Calu3 (cell line): ENCODE results near the gene TEX101. TPM values are rescaled to one million over a fixed set of nuclear protein-coding genes. Genes with fewer than 3 reads are reported as not detected.

Source experiments
- BruUV-seq: library from RNA; stranded (reverse); fragments of 400-500 nt; replicated peaks from 2 replicates; lab custom pipeline; 2021; lab: Mats Ljungman, UMichigan
- CTCF ChIA-PET: fragments of 300-600 bp; sonication (Branson Sonifier 250); formaldehyde crosslinking; loops from one replicate; lab custom pipeline; 2022; ENCODE audit warnings: antibody characterized with exemption; lab: Charles Lee
- DNase-seq: peaks from one replicate; pipeline ENCODE4 v3.0.0; 2022
- H3K27ac Mint-ChIP-seq: one replicate; pipeline ENCODE4 v1.8.0; 2022; ENCODE audit warnings: mixed read lengths; ENCODE audit not compliant: unreplicated experiment
- H3K27me3 Mint-ChIP-seq: one replicate; pipeline ENCODE4 v1.8.0; 2022; ENCODE audit warnings: mixed read lengths; ENCODE audit not compliant: unreplicated experiment
- H3K36me3 Mint-ChIP-seq: one replicate; pipeline ENCODE4 v1.8.0; 2022; ENCODE audit warnings: mild to moderate bottlenecking, moderate library complexity, mixed read lengths; ENCODE audit not compliant: insufficient read depth, unreplicated experiment
- H3K4me1 Mint-ChIP-seq: one replicate; pipeline ENCODE4 v1.8.0; 2022; ENCODE audit warnings: mild to moderate bottlenecking, low read depth, mixed read lengths; ENCODE audit not compliant: unreplicated experiment
- H3K4me3 Mint-ChIP-seq: one replicate; pipeline ENCODE4 v1.8.0; 2022; ENCODE audit warnings: mild to moderate bottlenecking, low read depth, moderate library complexity, mixed read lengths; ENCODE audit not compliant: unreplicated experiment
- H3K9me3 Mint-ChIP-seq: one replicate; pipeline ENCODE4 v1.8.0; 2022; ENCODE audit warnings: low read depth, mixed read lengths; ENCODE audit not compliant: unreplicated experiment
- intact Hi-C: fragments of 100-400 bp; cut with micrococcal nuclease; formaldehyde crosslinking; loops from one replicate; pipeline ENCODE4 v1.10.0; 2022; ENCODE audit not compliant: unreplicated experiment
- total RNA-seq: library from RNA; stranded (reverse); gene quantifications from 2 replicates; pipeline ENCODE4 v1.2.3, GENCODE V29; 2022
- TF ChIP-seq, protein P1 (sequence below): fragments of 200-600 bp; IDR thresholded peaks from one replicate; pipeline ENCODE4 v1.8.0; 2022; ENCODE audit warnings: antibody characterized with exemption; ENCODE audit not compliant: unreplicated experiment

The TEX101 gene
- total RNA-seq, 1 experiment from 2014 or later, result not detected

DNA sequence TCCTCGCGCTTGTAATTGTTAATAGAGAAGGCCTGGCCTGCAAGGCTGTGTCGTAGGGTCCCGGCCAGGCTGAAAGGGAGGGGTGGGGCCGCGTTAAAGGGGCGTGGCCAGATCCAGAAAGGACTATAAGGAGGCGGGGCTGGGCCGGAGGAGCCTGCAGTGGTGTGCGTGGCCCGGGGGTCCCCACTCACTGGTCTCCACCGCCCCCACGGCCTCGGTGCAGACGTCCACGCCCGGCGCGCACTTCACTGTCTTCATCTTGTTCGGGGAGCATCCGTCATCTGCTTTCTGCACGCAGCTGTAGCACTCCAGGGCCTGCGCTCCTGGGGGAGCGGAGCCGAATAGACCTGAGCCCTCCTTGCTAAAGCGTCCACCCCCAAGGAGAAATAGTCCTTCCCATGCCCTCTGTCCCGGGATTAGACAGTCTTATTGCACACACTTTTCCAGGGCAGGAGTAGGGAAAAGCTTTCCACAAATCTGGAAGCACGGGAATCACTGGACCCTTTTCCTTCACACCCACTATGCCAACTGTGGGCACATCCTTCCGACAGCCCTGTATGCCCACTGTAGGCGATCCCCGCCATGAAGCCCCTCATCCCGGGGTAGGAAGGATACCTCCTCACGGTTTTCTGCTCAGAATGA is 49.6 kb downstream of the TEX101 start:
- Mint-ChIP-seq H3K4me1 (peaks cover 49% of the 10 kb centered on the region), H3K27ac (peak overlapping the region; percentile 37), H3K4me3 (peak overlapping the region; percentile 75), H3K36me3 (peaks cover 36% of the 10 kb centered on the region), H3K27me3 (no peaks in the 10 kb centered on the region), H3K9me3 (no peaks in the 10 kb centered on the region)
- no TSS peak for BruUV-seq
- intact Hi-C loops, result no loop called here
- CTCF ChIA-PET, result interaction anchor here (0.9 to 2.0 kb wide), 3 partner anchors 17 to 55 kb away, joined by 8 to 11 read pairs (median 9); partner anchors contain the start of gene PHLDB3
- TF ChIP-seq, protein P1, sequence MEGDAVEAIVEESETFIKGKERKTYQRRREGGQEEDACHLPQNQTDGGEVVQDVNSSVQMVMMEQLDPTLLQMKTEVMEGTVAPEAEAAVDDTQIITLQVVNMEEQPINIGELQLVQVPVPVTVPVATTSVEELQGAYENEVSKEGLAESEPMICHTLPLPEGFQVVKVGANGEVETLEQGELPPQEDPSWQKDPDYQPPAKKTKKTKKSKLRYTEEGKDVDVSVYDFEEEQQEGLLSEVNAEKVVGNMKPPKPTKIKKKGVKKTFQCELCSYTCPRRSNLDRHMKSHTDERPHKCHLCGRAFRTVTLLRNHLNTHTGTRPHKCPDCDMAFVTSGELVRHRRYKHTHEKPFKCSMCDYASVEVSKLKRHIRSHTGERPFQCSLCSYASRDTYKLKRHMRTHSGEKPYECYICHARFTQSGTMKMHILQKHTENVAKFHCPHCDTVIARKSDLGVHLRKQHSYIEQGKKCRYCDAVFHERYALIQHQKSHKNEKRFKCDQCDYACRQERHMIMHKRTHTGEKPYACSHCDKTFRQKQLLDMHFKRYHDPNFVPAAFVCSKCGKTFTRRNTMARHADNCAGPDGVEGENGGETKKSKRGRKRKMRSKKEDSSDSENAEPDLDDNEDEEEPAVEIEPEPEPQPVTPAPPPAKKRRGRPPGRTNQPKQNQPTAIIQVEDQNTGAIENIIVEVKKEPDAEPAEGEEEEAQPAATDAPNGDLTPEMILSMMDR, result no peak
- peak; percentile 75 for DNase-seq

DNA sequence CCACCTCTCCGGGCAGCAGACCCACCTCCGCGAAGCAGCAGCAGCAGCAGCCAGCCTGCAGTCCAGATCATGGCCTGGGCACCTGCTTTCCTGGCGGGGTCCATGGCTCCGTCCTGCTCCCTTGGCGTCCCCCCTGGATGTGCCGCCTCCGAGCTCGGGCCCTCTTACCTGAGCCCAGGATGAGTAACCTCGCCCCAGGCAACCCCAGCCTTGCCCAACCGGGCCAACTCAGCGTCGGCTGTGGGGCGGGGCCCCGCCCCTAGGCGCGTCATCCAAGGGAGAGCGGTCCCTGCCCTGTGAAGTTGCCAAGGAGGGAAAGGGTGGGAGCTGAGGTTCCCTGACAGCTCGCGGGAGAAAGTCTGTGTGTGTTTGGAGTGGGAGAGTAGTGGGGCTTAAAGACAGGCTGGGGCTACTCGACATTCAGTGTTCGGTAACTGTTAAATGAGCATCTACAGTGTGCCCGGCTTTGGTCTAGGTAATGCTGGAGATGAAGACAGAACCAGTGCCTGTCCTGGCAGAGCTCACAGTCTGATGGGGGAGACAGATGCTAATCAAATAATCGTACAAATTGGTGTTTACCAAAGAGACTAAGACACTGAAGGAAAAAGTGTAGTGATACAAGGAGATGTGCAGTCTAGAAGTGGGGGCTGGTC is 50.9 kb downstream of the TEX101 start, which contains the start of gene LYPD3:
Gene LYPD3, minus strand, starts transcription at position 141 of the 653 bp plus-strand sequence. Its CDS starts 37 bp downstream, at position 104.
- peaks cover 49% of the 10 kb centered on the region for H3K4me1 Mint-ChIP-seq
- H3K27me3 Mint-ChIP-seq, result no peaks in the 10 kb centered on the region
- peak within 1 kb of the TSS; percentile 79 for H3K27ac Mint-ChIP-seq
- no peaks in the 10 kb centered on the region for H3K9me3 Mint-ChIP-seq
- TF ChIP-seq, protein P1, result no peak
- H3K4me3 Mint-ChIP-seq, result peak within 1 kb of the TSS; percentile 75
- peak; percentile 93 for DNase-seq
- CTCF ChIA-PET, result interaction anchor here (1.2 to 1.6 kb wide), 5 partner anchors 19 to 60 kb away, joined by 3 to 8 read pairs (median 7); partner anchors contain the start of gene PHLDB3
- no TSS peak for BruUV-seq
- intact Hi-C loops, result no loop called here
- peaks cover 36% of the 10 kb centered on the region for H3K36me3 Mint-ChIP-seq

DNA sequence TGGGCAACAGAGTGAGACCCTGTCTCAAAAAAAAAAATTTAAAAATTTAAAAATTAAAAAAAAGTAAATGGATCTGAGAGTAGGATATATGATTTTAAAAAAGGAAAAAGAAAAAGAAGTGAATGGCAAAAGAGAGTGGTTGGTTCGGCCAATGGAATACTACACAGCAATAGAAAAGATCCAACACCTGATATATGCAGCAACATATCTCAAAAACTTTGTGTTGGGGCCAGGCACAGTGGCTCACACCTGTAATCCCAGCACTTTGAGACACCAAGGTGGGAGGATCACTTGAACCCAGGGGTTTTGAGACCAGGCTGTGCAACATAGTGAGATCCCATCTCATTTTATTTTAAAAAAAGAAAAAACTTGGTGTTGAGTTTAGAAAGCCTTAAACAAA is 52.1 kb downstream of the TEX101 start:
- DNase-seq, result no peak
- TF ChIP-seq, protein P1, result no peak
- Mint-ChIP-seq H3K27ac (peak overlapping the region; percentile 80), H3K4me3 (peak overlapping the region; percentile 24), H3K27me3 (no peaks in the 10 kb centered on the region), H3K9me3 (no peaks in the 10 kb centered on the region), H3K4me1 (peaks cover 49% of the 10 kb centered on the region), H3K36me3 (peaks cover 36% of the 10 kb centered on the region)
- CTCF ChIA-PET, result interaction anchor here (1.2 to 1.4 kb wide), 2 partner anchors 28 to 58 kb away, joined by 3 to 8 read pairs; no protein-coding TSS in a partner anchor
- intact Hi-C loops, result no loop called here
- BruUV-seq, result no TSS peak

DNA sequence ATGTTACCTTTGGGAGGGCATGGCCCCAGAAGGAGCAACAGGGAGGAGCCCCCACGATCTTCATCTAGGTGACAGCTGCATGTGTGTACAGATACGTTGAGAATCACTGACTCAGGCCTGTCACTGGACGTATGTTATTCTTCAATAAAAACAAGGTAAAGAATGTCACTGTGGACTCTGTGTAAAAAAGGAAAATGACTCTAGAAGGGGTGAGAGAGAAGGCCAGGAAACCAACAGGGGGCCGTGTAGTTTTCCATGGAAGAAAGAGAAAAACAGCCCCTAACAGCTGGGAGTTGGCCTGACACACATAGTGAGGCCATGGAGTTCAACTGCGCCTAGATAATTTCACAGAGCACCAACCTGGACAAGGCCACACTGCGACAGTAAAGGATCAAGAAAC is 52.6 kb downstream of the TEX101 start:
- H3K4me3 Mint-ChIP-seq, result peak overlapping the region; percentile 24
- intact Hi-C loops, result no loop called here
- H3K27me3 Mint-ChIP-seq, result no peaks in the 10 kb centered on the region
- H3K9me3 Mint-ChIP-seq, result no peaks in the 10 kb centered on the region
- no peak for DNase-seq
- peak overlapping the region; percentile 80 for H3K27ac Mint-ChIP-seq
- H3K36me3 Mint-ChIP-seq, result peaks cover 36% of the 10 kb centered on the region
- TF ChIP-seq, protein P1, result no peak
- CTCF ChIA-PET, result interaction anchor here (1.2 kb wide), 1 partner anchor 42 kb away, joined by 3 read pairs; no protein-coding TSS in a partner anchor
- no TSS peak for BruUV-seq
- peaks cover 49% of the 10 kb centered on the region for H3K4me1 Mint-ChIP-seq
